Glutamatergic neuron (in vitro differentiated cells): ENCODE results near the gene ARHGAP31. TPM values are rescaled to one million over a fixed set of nuclear protein-coding genes. Genes with fewer than 3 reads are reported as not detected.

Experiments used
- DNase-seq: peaks from one replicate; pipeline ENCODE4 v3.0.0; 2022
- H3K27ac Mint-ChIP-seq: one replicate; pipeline ENCODE4 v1.8.0; 2020; ENCODE audit warnings: mild to moderate bottlenecking, mixed read lengths, inconsistent platforms; ENCODE audit not compliant: unreplicated experiment
- H3K27me3 Mint-ChIP-seq: one replicate; pipeline ENCODE4 v1.8.0; 2020; ENCODE audit warnings: mild to moderate bottlenecking, moderate library complexity, mixed read lengths, inconsistent platforms; ENCODE audit not compliant: unreplicated experiment
- H3K36me3 Mint-ChIP-seq: one replicate; pipeline ENCODE4 v1.8.0; 2020; ENCODE audit warnings: mild to moderate bottlenecking, mixed read lengths, inconsistent platforms; ENCODE audit not compliant: unreplicated experiment
- H3K4me1 Mint-ChIP-seq: one replicate; pipeline ENCODE4 v1.8.0; 2020; ENCODE audit warnings: mild to moderate bottlenecking, low read depth, mixed read lengths, inconsistent platforms; ENCODE audit not compliant: unreplicated experiment
- H3K4me3 Mint-ChIP-seq: one replicate; pipeline ENCODE4 v1.8.0; 2020; ENCODE audit warnings: mild to moderate bottlenecking, mixed read lengths, inconsistent platforms; ENCODE audit not compliant: unreplicated experiment
- H3K9me3 Mint-ChIP-seq: one replicate; pipeline ENCODE4 v1.8.0; 2020; ENCODE audit warnings: mild to moderate bottlenecking, moderate library complexity, mixed read lengths, inconsistent platforms; ENCODE audit not compliant: unreplicated experiment
- CTCF ChIP-seq: fragments of 200-600 bp; sonication (generic); IDR thresholded peaks from one replicate; pipeline ENCODE4 v1.5.0; 2021; ENCODE audit not compliant: partially characterized antibody, unreplicated experiment
- total RNA-seq: library from RNA; stranded (reverse); fragmentation: NEBNext Ultra II Directional; extraction: Animal tissue kit (Norgen Biotek cat#: 25700); gene quantifications from one replicate; pipeline ENCODE4 v1.2.1, GENCODE V29; 2021; ENCODE audit not compliant: unreplicated experiment

ARHGAP31 gene
- total RNA-seq, 1 donor from 2014 or later = 0.20 TPM

GRCh38 chr3:119323723-119324085, 29.5 kb downstream of the ARHGAP31 start:
- peaks cover 5% of the 10 kb centered on the region for H3K27me3 Mint-ChIP-seq
- DNase-seq = no peak
- H3K36me3 Mint-ChIP-seq = no peaks in the 10 kb centered on the region
- H3K4me1 Mint-ChIP-seq = peaks cover 4% of the 10 kb centered on the region
- peaks cover 5% of the 10 kb centered on the region for H3K9me3 Mint-ChIP-seq
- H3K27ac Mint-ChIP-seq = no peak overlapping the region
- TF ChIP-seq CTCF = no peak
- H3K4me3 Mint-ChIP-seq = peak overlapping the region; percentile 86

- DNase-seq = no peak
- Mint-ChIP-seq H3K27me3 (peaks cover 5% of the 10 kb centered on the region), H3K36me3 (no peaks in the 10 kb centered on the region), H3K27ac (no peak overlapping the region), H3K4me1 (peaks cover 2% of the 10 kb centered on the region), H3K4me3 (no peak overlapping the region), H3K9me3 (peaks cover 5% of the 10 kb centered on the region)
- TF ChIP-seq CTCF = no peak
Observed at GRCh38 chr3:119324899-119325298, 30.7 kb downstream of the ARHGAP31 start.

- no peak overlapping the region for H3K27ac Mint-ChIP-seq
- no peak for DNase-seq
- H3K36me3 Mint-ChIP-seq = no peaks in the 10 kb centered on the region
- H3K4me3 Mint-ChIP-seq = no peak overlapping the region
- peaks cover 5% of the 10 kb centered on the region for H3K9me3 Mint-ChIP-seq
- TF ChIP-seq CTCF = no peak
- peaks cover under 1% of the 10 kb centered on the region for H3K4me1 Mint-ChIP-seq
- H3K27me3 Mint-ChIP-seq = peaks cover 4% of the 10 kb centered on the region
Observed at GRCh38 chr3:119326976-119327375, 32.8 kb downstream of the ARHGAP31 start.

- no peak for TF ChIP-seq CTCF
- Mint-ChIP-seq H3K4me1 (peaks cover 2% of the 10 kb centered on the region), H3K36me3 (no peaks in the 10 kb centered on the region), H3K9me3 (no peaks in the 10 kb centered on the region), H3K27ac (no peak overlapping the region), H3K27me3 (peaks cover 1% of the 10 kb centered on the region), H3K4me3 (no peak overlapping the region)
- DNase-seq = no peak
Observed at GRCh38 chr3:119329551-119329950, 35.4 kb downstream of the ARHGAP31 start.

GRCh38 chr3:119330181-119330580, 36.0 kb downstream of the ARHGAP31 start:
- H3K4me1 Mint-ChIP-seq = peaks cover 2% of the 10 kb centered on the region
- no peaks in the 10 kb centered on the region for H3K9me3 Mint-ChIP-seq
- H3K27me3 Mint-ChIP-seq = peaks cover 1% of the 10 kb centered on the region
- no peak for TF ChIP-seq CTCF
- no peaks in the 10 kb centered on the region for H3K36me3 Mint-ChIP-seq
- DNase-seq = no peak
- H3K4me3 Mint-ChIP-seq = no peak overlapping the region
- H3K27ac Mint-ChIP-seq = no peak overlapping the region
